ENCODE measurements around the gene RASSF5.

RASSF5 gene, protein sequence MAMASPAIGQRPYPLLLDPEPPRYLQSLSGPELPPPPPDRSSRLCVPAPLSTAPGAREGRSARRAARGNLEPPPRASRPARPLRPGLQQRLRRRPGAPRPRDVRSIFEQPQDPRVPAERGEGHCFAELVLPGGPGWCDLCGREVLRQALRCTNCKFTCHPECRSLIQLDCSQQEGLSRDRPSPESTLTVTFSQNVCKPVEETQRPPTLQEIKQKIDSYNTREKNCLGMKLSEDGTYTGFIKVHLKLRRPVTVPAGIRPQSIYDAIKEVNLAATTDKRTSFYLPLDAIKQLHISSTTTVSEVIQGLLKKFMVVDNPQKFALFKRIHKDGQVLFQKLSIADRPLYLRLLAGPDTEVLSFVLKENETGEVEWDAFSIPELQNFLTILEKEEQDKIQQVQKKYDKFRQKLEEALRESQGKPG
- 262 to 362 (median 358) reads per million in 3 donors for total RNA-seq

DNA sequence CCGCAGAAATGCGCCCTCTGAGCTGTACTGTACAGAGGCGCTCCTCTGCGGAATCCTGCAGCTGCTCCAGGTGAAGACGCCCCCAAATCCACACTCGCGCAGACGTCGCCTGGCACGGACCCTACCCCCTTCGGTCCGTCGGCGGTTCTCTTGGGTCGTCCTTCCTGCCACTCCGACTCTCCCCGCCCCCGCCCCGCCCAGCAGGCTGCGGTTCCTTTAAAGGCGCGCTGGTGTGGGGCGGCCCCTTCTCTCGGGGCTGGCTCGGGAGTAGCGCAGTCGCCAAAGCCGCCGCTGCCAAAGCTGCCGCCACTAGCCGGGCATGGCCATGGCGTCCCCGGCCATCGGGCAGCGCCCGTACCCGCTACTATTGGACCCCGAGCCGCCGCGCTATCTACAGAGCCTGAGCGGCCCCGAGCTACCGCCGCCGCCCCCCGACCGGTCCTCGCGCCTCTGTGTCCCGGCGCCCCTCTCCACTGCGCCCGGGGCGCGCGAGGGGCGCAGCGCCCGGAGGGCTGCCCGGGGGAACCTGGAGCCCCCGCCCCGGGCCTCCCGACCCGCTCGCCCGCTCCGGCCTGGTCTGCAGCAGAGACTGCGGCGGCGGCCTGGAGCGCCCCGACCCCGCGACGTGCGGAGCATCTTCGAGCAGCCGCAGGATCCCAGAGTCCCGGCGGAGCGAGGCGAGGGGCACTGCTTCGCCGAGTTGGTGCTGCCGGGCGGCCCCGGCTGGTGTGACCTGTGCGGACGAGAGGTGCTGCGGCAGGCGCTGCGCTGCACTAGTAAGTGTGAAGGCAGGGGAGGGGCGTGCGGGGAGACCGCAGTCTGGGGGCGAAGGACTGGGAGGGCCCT, at the start of gene RASSF5:
RASSF5 (plus strand) TSS at position 248 of the 846 bp plus-strand sequence; CDS start at position 320, 72 bp downstream.
- Histone ChIP-seq H3K36me3 (ENCODE audit: control insufficient read depth, insufficient read depth, low read length) (no peaks in the 10 kb centered on the region), H3K4me3 (ENCODE audit: insufficient read depth, low read depth, low read length, poor library complexity, severe bottlenecking) (peak within 1 kb of the TSS; percentile 62), H3K9me3 (ENCODE audit: control insufficient read depth, low read length) (no peaks in the 10 kb centered on the region), H3K4me1 (ENCODE audit: control insufficient read depth, insufficient read depth, low read length, poor library complexity, severe bottlenecking) (peaks cover 13% of the 10 kb centered on the region), H3K27me3 (replicated peaks; ENCODE audit: control insufficient read depth, insufficient read depth, low read length, poor library complexity, severe bottlenecking) (peaks cover 7% of the 10 kb centered on the region), H3K27ac (ENCODE audit: insufficient read depth, low read length, poor library complexity, severe bottlenecking) (no peak within 1 kb of the TSS)
- DNase-seq = peak; percentile 63 to 68 (median 65)

DNA sequence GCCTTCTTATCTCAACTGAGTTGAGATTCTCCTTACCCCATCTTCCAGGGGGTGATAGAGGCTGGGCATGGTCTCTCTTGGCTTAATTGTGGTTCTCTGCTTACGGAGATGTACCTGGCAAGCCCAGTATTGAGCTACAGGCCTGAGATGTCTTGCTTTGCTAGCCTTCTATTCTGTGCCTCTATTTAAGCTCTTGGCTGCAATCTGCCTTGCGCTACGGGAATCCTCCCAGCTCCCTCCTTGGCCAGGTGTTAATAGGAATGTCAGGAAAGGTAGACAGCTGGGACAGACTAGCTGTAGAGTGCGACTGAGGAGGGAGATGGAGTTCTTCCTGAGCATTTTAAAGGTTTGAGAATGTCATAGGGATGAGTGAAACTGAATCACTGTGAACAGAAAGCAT, 47.6 kb upstream of the RASSF5 start:
- Histone ChIP-seq H3K4me3 (ENCODE audit: insufficient read depth, low read depth, low read length, poor library complexity, severe bottlenecking) (no peak overlapping the region), H3K27me3 (replicated peaks; ENCODE audit: control insufficient read depth, insufficient read depth, low read length, poor library complexity, severe bottlenecking) (no peaks in the 10 kb centered on the region), H3K27ac (ENCODE audit: insufficient read depth, low read length, poor library complexity, severe bottlenecking) (no peak overlapping the region), H3K9me3 (ENCODE audit: control insufficient read depth, low read length) (no peaks in the 10 kb centered on the region), H3K4me1 (ENCODE audit: control insufficient read depth, insufficient read depth, low read length, poor library complexity, severe bottlenecking) (no peaks in the 10 kb centered on the region), H3K36me3 (ENCODE audit: control insufficient read depth, insufficient read depth, low read length) (peaks cover 5% of the 10 kb centered on the region)
- DNase-seq = no peak

DNA sequence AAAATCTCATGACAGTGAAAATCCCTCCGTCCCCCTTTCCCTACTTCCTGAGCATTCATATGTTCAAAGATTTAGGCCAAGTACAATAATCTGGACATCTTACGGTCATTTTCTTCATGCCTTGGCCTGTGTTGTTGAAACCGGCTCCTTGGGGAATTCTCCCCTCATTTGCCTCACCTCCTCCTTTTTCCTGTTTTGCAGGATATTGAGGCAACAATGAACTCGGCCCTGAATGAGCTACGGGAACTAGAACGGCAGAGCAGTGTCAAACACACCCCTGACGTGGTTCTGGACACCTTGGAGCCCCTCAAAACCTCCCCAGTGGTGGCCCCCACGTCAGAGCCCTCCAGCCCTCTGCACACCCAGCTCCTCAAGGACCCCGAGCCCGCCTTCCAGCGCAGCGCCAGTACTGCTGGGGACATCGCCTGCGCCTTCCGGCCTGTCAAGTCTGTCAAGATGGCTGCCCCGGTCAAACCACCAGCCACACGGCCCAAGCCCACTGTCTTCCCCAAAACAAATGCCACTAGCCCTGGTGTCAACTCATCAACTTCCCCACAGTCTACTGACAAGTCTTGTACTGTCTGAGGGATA, 46.4 kb upstream of the RASSF5 start:
- no peak overlapping the region for H3K4me3 ChIP-seq (ENCODE audit: insufficient read depth, low read depth, low read length, poor library complexity, severe bottlenecking)
- H3K27me3 ChIP-seq (replicated peaks; ENCODE audit: control insufficient read depth, insufficient read depth, low read length, poor library complexity, severe bottlenecking) = no peaks in the 10 kb centered on the region
- H3K4me1 ChIP-seq (ENCODE audit: control insufficient read depth, insufficient read depth, low read length, poor library complexity, severe bottlenecking) = peaks cover 2% of the 10 kb centered on the region
- no peak for DNase-seq
- no peaks in the 10 kb centered on the region for H3K9me3 ChIP-seq (ENCODE audit: control insufficient read depth, low read length)
- no peak overlapping the region for H3K27ac ChIP-seq (ENCODE audit: insufficient read depth, low read length, poor library complexity, severe bottlenecking)
- no peaks in the 10 kb centered on the region for H3K36me3 ChIP-seq (ENCODE audit: control insufficient read depth, insufficient read depth, low read length)

DNA sequence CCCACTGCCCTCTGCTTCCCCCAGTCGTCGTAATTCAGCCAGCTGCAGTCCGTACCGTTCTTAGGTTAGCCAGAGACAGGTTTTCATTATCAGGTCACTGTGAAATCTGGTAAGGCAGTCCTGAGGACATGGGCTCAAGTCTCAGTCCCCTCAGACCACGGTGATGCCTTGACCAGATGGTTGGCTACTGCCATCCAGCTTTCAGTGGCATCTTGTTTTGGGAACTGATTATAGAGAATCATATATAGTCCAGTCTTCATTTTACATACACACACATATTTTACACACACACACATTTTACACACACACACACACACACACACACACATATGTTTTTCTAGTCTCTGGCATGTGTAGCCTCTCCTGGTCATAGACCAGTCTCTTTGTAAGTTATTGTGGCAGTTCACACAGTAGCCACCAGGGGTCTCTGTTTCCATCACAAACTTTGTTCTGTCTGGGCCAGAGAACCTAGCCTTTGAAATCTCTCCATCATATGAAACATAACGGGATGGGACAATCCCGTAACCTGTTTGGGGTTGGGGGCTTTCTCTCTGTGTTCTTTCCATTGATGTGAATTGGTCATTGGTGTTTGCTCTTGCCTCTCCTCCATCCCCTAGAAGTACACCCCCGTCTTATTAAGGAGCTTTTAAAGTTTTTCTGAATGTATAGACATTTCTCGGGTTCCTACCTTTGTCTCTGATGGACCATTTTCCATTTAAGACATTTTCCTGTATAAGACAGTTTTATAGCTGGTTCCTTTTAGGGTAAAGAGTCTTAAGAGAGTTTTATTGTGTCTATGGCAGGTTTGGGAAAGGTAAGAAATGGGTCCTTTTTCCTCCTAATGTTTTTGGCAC, 45.5 kb upstream of the RASSF5 start:
- Histone ChIP-seq H3K36me3 (ENCODE audit: control insufficient read depth, insufficient read depth, low read length) (no peaks in the 10 kb centered on the region), H3K4me3 (ENCODE audit: insufficient read depth, low read depth, low read length, poor library complexity, severe bottlenecking) (no peak overlapping the region), H3K27ac (ENCODE audit: insufficient read depth, low read length, poor library complexity, severe bottlenecking) (no peak overlapping the region), H3K9me3 (ENCODE audit: control insufficient read depth, low read length) (no peaks in the 10 kb centered on the region), H3K4me1 (ENCODE audit: control insufficient read depth, insufficient read depth, low read length, poor library complexity, severe bottlenecking) (peaks cover 10% of the 10 kb centered on the region), H3K27me3 (replicated peaks; ENCODE audit: control insufficient read depth, insufficient read depth, low read length, poor library complexity, severe bottlenecking) (no peaks in the 10 kb centered on the region)
- peak; percentile 37 to 55 (median 43) for DNase-seq

DNA sequence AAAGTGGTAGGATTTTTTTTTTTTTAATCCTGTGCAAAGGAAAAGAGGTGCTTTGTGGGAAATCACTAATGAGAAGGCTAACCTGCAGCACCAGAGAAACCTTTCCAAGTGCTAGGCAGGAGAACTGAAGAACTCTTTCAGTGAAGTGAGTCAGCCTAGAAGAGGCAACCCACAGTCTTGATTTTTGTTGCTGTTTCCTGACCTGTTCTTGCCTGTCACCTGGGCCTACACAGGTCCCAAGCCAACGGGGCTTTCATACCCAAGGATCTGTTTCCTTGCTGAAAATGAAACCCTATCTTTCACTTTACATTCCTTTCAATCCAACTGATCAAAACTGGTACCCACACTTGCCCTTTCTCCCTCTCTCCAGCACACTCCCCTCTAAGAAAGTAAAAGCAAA, 44.2 kb upstream of the RASSF5 start:
- Histone ChIP-seq H3K4me1 (ENCODE audit: control insufficient read depth, insufficient read depth, low read length, poor library complexity, severe bottlenecking) (peaks cover 22% of the 10 kb centered on the region), H3K27ac (ENCODE audit: insufficient read depth, low read length, poor library complexity, severe bottlenecking) (no peak overlapping the region), H3K36me3 (ENCODE audit: control insufficient read depth, insufficient read depth, low read length) (no peaks in the 10 kb centered on the region), H3K27me3 (replicated peaks; ENCODE audit: control insufficient read depth, insufficient read depth, low read length, poor library complexity, severe bottlenecking) (no peaks in the 10 kb centered on the region), H3K9me3 (ENCODE audit: control insufficient read depth, low read length) (no peaks in the 10 kb centered on the region), H3K4me3 (ENCODE audit: insufficient read depth, low read depth, low read length, poor library complexity, severe bottlenecking) (no peak overlapping the region)
- no peak for DNase-seq

DNA sequence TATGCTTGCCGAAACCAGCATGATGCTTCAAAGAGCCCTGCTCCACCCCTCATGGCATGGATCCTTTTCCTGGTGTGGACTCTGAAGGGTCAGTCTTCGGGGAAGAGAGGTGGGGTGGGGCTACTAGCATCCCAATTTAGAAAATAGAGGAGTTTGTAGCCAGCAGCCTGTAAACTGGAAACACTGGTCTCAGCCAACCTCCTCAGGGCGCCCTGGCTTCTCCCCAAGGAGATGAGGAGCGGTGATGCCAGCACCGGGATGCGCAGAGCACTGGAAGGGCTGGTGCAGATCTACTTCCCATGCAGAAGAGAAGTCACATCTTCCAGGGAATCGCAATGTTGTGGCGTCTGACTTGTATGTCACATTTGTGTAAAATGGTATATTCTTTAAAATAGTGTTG, 43.4 kb upstream of the RASSF5 start:
- H3K4me1 ChIP-seq (ENCODE audit: control insufficient read depth, insufficient read depth, low read length, poor library complexity, severe bottlenecking) = peaks cover 30% of the 10 kb centered on the region
- no peak for DNase-seq
- no peaks in the 10 kb centered on the region for H3K27me3 ChIP-seq (replicated peaks; ENCODE audit: control insufficient read depth, insufficient read depth, low read length, poor library complexity, severe bottlenecking)
- no peaks in the 10 kb centered on the region for H3K36me3 ChIP-seq (ENCODE audit: control insufficient read depth, insufficient read depth, low read length)
- no peaks in the 10 kb centered on the region for H3K9me3 ChIP-seq (ENCODE audit: control insufficient read depth, low read length)
- H3K4me3 ChIP-seq (ENCODE audit: insufficient read depth, low read depth, low read length, poor library complexity, severe bottlenecking) = no peak overlapping the region
- H3K27ac ChIP-seq (ENCODE audit: insufficient read depth, low read length, poor library complexity, severe bottlenecking) = no peak overlapping the region

DNA sequence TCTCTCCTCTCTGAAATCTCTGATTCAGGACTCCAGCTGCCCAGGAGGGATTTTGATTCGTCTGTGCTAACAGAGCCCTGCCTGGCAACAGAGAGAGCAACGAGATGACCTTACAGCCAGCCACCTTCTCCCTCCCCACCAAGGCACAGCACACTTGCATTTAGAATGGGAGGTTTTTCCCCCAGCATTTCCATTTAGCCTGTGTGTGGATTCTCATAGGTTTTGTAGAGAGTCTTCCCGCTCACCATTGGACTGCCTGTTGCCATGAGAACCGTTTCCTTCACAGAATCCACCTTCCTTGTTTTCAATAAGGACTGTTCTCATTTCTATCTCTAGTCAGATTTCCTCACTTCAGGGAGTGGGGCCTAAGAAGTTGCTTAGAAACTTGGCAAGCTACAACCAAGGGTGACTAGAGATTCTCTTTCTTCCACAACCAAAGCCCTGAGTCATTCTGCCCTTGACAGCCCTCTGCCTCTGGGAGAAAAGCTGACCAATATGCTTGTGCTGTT, 42.8 kb upstream of the RASSF5 start:
- Histone ChIP-seq H3K9me3 (ENCODE audit: control insufficient read depth, low read length) (no peaks in the 10 kb centered on the region), H3K27me3 (replicated peaks; ENCODE audit: control insufficient read depth, insufficient read depth, low read length, poor library complexity, severe bottlenecking) (no peaks in the 10 kb centered on the region), H3K4me1 (ENCODE audit: control insufficient read depth, insufficient read depth, low read length, poor library complexity, severe bottlenecking) (peaks cover 34% of the 10 kb centered on the region), H3K36me3 (ENCODE audit: control insufficient read depth, insufficient read depth, low read length) (no peaks in the 10 kb centered on the region), H3K4me3 (ENCODE audit: insufficient read depth, low read depth, low read length, poor library complexity, severe bottlenecking) (no peak overlapping the region), H3K27ac (ENCODE audit: insufficient read depth, low read length, poor library complexity, severe bottlenecking) (no peak overlapping the region)
- no peak for DNase-seq

DNA sequence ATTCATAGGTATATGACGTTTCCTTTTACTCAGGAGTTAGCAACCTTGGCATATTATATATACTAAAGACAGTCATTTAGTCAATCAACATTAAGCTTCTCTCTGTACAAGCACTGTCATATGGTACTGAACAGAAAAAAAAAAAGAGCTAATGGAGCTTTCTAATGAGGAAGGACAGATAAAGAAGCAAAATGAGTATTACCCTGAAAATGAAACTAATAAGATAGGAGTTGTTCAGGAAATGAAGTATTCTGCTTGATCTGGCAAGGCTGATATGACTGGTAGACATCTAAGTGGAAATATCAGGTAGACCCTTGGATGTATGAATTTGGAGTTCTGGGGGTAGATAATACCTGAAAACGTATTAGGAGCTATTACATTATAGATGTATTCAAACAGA, 41.4 kb upstream of the RASSF5 start:
- Histone ChIP-seq H3K9me3 (ENCODE audit: control insufficient read depth, low read length) (no peaks in the 10 kb centered on the region), H3K27ac (ENCODE audit: insufficient read depth, low read length, poor library complexity, severe bottlenecking) (no peak overlapping the region), H3K4me1 (ENCODE audit: control insufficient read depth, insufficient read depth, low read length, poor library complexity, severe bottlenecking) (peaks cover 41% of the 10 kb centered on the region), H3K4me3 (ENCODE audit: insufficient read depth, low read depth, low read length, poor library complexity, severe bottlenecking) (no peak overlapping the region), H3K36me3 (ENCODE audit: control insufficient read depth, insufficient read depth, low read length) (no peaks in the 10 kb centered on the region), H3K27me3 (replicated peaks; ENCODE audit: control insufficient read depth, insufficient read depth, low read length, poor library complexity, severe bottlenecking) (no peaks in the 10 kb centered on the region)
- DNase-seq = no peak

Data from effector memory CD4-positive, alpha-beta T cell (primary cell).